Neural cell (in vitro differentiated cells): Measurements from ENCODE around the gene MMP28. TPM values are rescaled to one million over a fixed set of nuclear protein-coding genes. Genes with fewer than 3 reads are reported as not detected.

ENCODE experiments used
- H2AFZ ChIP-seq: fragments of 200-600, 300-800 bp; sonication (generic), shearing (Covaris generic); 2 replicates; pipeline ENCODE4 v1.6.0; 2014; ENCODE audit warnings: low read depth, mild to moderate bottlenecking, antibody characterized with exemption, low read length, moderate library complexity
- H3F3A ChIP-seq: fragments of 200-600 bp; shearing (Covaris generic); 2 replicates; pipeline ENCODE4 v1.6.1; 2016; ENCODE audit warnings: mild to moderate bottlenecking, moderate library complexity, mixed read lengths, antibody characterized with exemption, low read length; ENCODE audit not compliant: insufficient read depth, poor library complexity, severe bottlenecking
- H3K27ac ChIP-seq: fragments of 200-600, 300-800 bp; sonication (generic), shearing (Covaris generic); 2 replicates; pipeline ENCODE4 v1.5.1; 2014; ENCODE audit warnings: mild to moderate bottlenecking, low read length, moderate library complexity
- H3K27me3 ChIP-seq: fragments of 300-800, 200-600 bp; sonication (generic), shearing (Covaris generic); 2 replicates; pipeline ENCODE4 v1.6.0; 2014; ENCODE audit warnings: mild to moderate bottlenecking, low read depth, low read length, moderate library complexity; ENCODE audit not compliant: insufficient read depth
- H3K36me3 ChIP-seq: fragments of 300-800, 200-600 bp; sonication (generic), shearing (Covaris generic); 2 replicates; pipeline ENCODE4 v1.5.1; 2014; ENCODE audit warnings: mild to moderate bottlenecking, antibody characterized with exemption, low read length, moderate library complexity; ENCODE audit not compliant: insufficient read depth
- H3K4me2 ChIP-seq: fragments of 300-800, 200-600 bp; sonication (generic), shearing (Covaris generic); 2 replicates; pipeline ENCODE4 v1.6.0; 2014; ENCODE audit warnings: mild to moderate bottlenecking, low read length
- H3K4me3 ChIP-seq: fragments of 300-800, 200-600 bp; sonication (generic), shearing (Covaris generic); 2 replicates; pipeline ENCODE4 v1.5.1; 2014; ENCODE audit warnings: mild to moderate bottlenecking, low read length, moderate library complexity
- H3K79me2 ChIP-seq: fragments of 200-600 bp; shearing (Covaris generic); replicated peaks from 2 replicates; pipeline ENCODE4 v1.6.0; 2014; ENCODE audit warnings: mild to moderate bottlenecking, low read length, moderate library complexity; ENCODE audit not compliant: insufficient read depth
- H3K9ac ChIP-seq: fragments of 300-800, 200-600 bp; sonication (generic), shearing (Covaris generic); 2 replicates; pipeline ENCODE4 v1.6.1; 2016; ENCODE audit warnings: mild to moderate bottlenecking, low read length, mixed read lengths
- H3K9me2 ChIP-seq: fragments of 200-600 bp; shearing (Covaris generic); 2 replicates; pipeline ENCODE4 v1.6.1; 2016; ENCODE audit warnings: mild to moderate bottlenecking, low read length, mixed read lengths; ENCODE audit not compliant: insufficient read depth
- H3K9me3 ChIP-seq: fragments of 200-600, 300-800 bp; sonication (generic), shearing (Covaris generic); 2 replicates; pipeline ENCODE4 v1.6.1; 2016; ENCODE audit warnings: mild to moderate bottlenecking, mixed run types, low read length, moderate library complexity, mixed read lengths
- H4K20me1 ChIP-seq: fragments of 200-600 bp; shearing (Covaris generic); 2 replicates; pipeline ENCODE4 v1.6.1; 2016; ENCODE audit warnings: mild to moderate bottlenecking, mixed run types; ENCODE audit not compliant: insufficient read depth
- CTCF ChIP-seq: fragments of 450-650 bp; IDR thresholded peaks from 2 replicates; pipeline ENCODE4 v1.5.1; 2014; ENCODE audit warnings: antibody characterized with exemption, mild to moderate bottlenecking, moderate library complexity; ENCODE audit not compliant: poor library complexity, severe bottlenecking
- EP300 ChIP-seq: fragments of 450-650 bp; conservative IDR thresholded peaks from 2 replicates; pipeline ENCODE4 v1.6.1; 2014; ENCODE audit warnings: antibody characterized with exemption, mild to moderate bottlenecking, moderate library complexity; ENCODE audit not compliant: poor library complexity, severe bottlenecking
- EZH2 ChIP-seq: fragments of 200-600, 300-800 bp; shearing (Covaris generic), sonication (generic); IDR thresholded peaks from 2 replicates; pipeline ENCODE4 v1.6.1; 2014; ENCODE audit warnings: antibody characterized with exemption, low read length, borderline replicate concordance, mild to moderate bottlenecking; ENCODE audit not compliant: insufficient read depth, poor library complexity, severe bottlenecking
- MXI1 ChIP-seq: fragments of 450-650 bp; conservative IDR thresholded peaks from 2 replicates; pipeline ENCODE4 v1.6.1; 2014; ENCODE audit warnings: antibody characterized with exemption, mild to moderate bottlenecking; ENCODE audit not compliant: poor library complexity, severe bottlenecking
- POLR2AphosphoS5 ChIP-seq: IDR thresholded peaks from 2 replicates; pipeline ENCODE4 v1.6.1; 2012
- RAD21 ChIP-seq: fragments of 450-650 bp; conservative IDR thresholded peaks from 2 replicates; pipeline ENCODE4 v1.6.1; 2014; ENCODE audit warnings: antibody characterized with exemption, mild to moderate bottlenecking, moderate library complexity
- REST ChIP-seq: IDR thresholded peaks from 2 replicates; pipeline ENCODE4 v1.6.1; 2012; ENCODE audit warnings: borderline replicate concordance
- SMC3 ChIP-seq: fragments of 450-650 bp; conservative IDR thresholded peaks from 2 replicates; pipeline ENCODE4 v1.6.1; 2014; ENCODE audit warnings: antibody characterized with exemption, mild to moderate bottlenecking, moderate library complexity; ENCODE audit not compliant: poor library complexity
- TAF1 ChIP-seq: IDR thresholded peaks from 2 replicates; pipeline ENCODE4 v1.6.1; 2012; ENCODE audit warnings: low read depth
- polyA plus RNA-seq: library from polyadenylated mRNA; depleted of rRNA; stranded (reverse); fragments of >200 nt; gene quantifications from 2 replicates; pipeline ENCODE4 v1.2.3, GENCODE V29; 2014

The MMP28 gene
- polyA plus RNA-seq, 1 donor from 2014 or later, result 0.31 TPM

- Histone ChIP-seq H3K9ac (no peak overlapping the region), H3K27ac (no peak overlapping the region), H2AFZ (no peak overlapping the region), H3F3A (no peaks in the 10 kb centered on the region), H3K36me3 (no peaks in the 10 kb centered on the region), H3K27me3 (no peaks in the 10 kb centered on the region), H3K9me2 (no peaks in the 10 kb centered on the region), H3K79me2 (no peaks in the 10 kb centered on the region), H3K9me3 (no peaks in the 10 kb centered on the region), H4K20me1 (no peaks in the 10 kb centered on the region), H3K4me2 (no peak overlapping the region), H3K4me3 (no peak overlapping the region)
- TF ChIP-seq EZH2 (no peak), RAD21 (no peak), CTCF (no peak), MXI1 (no peak), TAF1 (no peak), POLR2AphosphoS5 (no peak), REST (no peak), EP300 (no peak), SMC3 (no peak)
These were observed 66.0 kb downstream of the MMP28 start for GRCh38 chr17:35729405-35729833.

DNA sequence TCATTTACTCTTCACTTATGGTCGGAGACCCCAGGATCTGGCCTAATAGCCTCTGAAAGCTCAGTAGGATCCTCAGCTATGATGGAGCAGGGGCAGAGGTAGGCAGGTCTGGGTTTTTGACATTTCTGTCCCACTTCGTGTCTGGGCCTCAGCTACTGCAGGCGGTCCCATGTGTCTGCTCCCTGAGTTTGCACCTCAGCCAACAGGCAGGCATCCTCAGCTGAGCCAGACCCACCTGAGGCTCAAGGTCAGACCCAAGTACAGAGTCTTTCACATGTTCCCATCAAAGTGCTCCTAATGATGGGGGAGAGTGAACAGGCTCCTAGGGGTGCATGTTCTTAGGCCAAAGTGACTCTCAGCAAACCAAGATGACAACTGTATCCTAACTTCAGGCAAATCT, 66.9 kb downstream of the MMP28 start:
- no peaks in the 10 kb centered on the region for H3K9me2 ChIP-seq
- no peaks in the 10 kb centered on the region for H3K79me2 ChIP-seq
- H4K20me1 ChIP-seq, result no peaks in the 10 kb centered on the region
- H3K4me2 ChIP-seq, result no peak overlapping the region
- TF ChIP-seq EZH2 (no peak), MXI1 (no peak), POLR2AphosphoS5 (peak; percentile 8), SMC3 (no peak), EP300 (no peak), REST (no peak), TAF1 (no peak)
- H3K9ac ChIP-seq, result no peak overlapping the region
- no peak overlapping the region for H3K4me3 ChIP-seq
- no peaks in the 10 kb centered on the region for H3F3A ChIP-seq
- H3K27ac ChIP-seq, result no peak overlapping the region
- no peak overlapping the region for H2AFZ ChIP-seq
- H3K27me3 ChIP-seq, result no peaks in the 10 kb centered on the region
- H3K36me3 ChIP-seq, result no peaks in the 10 kb centered on the region
- no peaks in the 10 kb centered on the region for H3K9me3 ChIP-seq
